ENCODE measurements around the gene ANXA4. TPM values are rescaled to one million over a fixed set of nuclear protein-coding genes. Genes with fewer than 3 reads are reported as not detected.

The ANXA4 gene
- total RNA-seq (10 to 100 TPM; 22.3 to 24.2 TPM), polyA plus RNA-seq (10 to 100 TPM; 27.5 to 30.8 TPM)

DNA sequence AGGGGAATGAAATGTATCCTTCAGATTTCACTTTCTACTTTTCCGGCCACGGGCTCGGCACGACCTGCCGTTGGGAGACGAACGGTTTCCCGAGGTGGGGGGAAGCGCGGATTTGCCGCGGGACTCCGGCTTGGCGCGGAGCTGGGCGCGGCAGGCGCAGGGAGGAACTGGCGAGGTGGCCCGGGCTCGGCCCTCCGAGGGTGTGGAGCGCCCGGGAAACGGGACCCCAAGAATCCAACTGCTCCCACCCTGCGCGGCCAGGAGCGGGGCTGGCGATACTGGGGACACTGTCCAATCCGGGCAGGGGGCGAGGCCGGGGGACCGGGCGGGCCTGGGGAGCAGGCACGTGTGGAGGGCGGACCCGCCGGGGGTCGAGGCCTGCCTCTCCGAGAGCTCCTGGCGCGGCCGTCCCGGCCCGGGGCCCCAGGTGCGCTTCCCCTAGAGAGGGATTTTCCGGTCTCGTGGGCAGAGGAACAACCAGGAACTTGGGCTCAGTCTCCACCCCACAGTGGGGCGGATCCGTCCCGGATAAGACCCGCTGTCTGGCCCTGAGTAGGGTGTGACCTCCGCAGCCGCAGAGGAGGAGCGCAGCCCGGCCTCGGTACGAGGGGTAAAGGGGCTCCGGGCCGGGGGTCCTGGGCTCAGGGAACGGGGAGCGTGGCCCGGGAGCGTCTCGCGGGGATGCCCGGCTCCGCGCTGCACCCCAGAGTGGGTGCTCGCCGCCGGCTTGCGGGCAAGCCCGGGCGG lies at the start of gene ANXA4:
Gene ANXA4 (plus strand): TSS at position 560 of the 747 bp plus-strand sequence. CDS start 39,432 bp downstream, outside the sequence.
- H3K27me3 Mint-ChIP-seq = no peaks in the 10 kb centered on the region
- ChIA-PET CTCF (ENCODE audit: partially characterized antibody) (interaction anchor here (1.3 to 3.8 kb wide), 3 partner anchors 17 to 181 kb away, joined by 4 to 22 read pairs (median 13); no protein-coding TSS in a partner anchor), POLR2A (ENCODE audit: partially characterized antibody) (interaction anchor here (0.6 to 2.2 kb wide), 9 partner anchors 18 to 449 kb away, joined by 3 to 14 read pairs (median 3); partner anchors contain the start of genes C2orf42 and GMCL1)
- H3K4me1 Mint-ChIP-seq = peaks cover 13 to 25% (median 17%) of the 10 kb centered on the region in 4 donors
- H3K36me3 Mint-ChIP-seq = peaks cover 0 to 5% of the 10 kb centered on the region in 2 donors
- Histone ChIP-seq H3K27me3 (ENCODE audit: insufficient read depth, low read length) (no peaks in the 10 kb centered on the region), H3K36me3 (ENCODE audit: insufficient read depth, low read length) (no peaks in the 10 kb centered on the region), H3K4me3 (ENCODE audit: low read length in 2 of 2) (peak within 1 kb of the TSS; percentile 73 to 83), H3K9me3 (ENCODE audit: control insufficient read depth in 1 of 2, low read length in 2 of 2) (no peaks in the 10 kb centered on the region), H3K4me1 (ENCODE audit: insufficient read depth, low read length) (peaks cover 14% of the 10 kb centered on the region), H3K27ac (ENCODE audit: low read depth, low read length) (peak within 1 kb of the TSS; percentile 58)
- H3K9me3 Mint-ChIP-seq = peaks cover 0 to 2% (median 0%) of the 10 kb centered on the region in 8 donors
- intact Hi-C loops (cut with micrococcal nuclease) = loop anchor here (5.0 kb wide), 1 partner anchor 76 kb away; no protein-coding TSS in a partner anchor
- peak within 1 kb of the TSS; percentile 88 to 99 (median 96) for H3K4me3 Mint-ChIP-seq
- H3K27ac Mint-ChIP-seq = peak within 1 kb of the TSS; percentile 62 to 95 (median 93)
- DNase-seq = peak; percentile 38 to 78 (median 52)

- H3K27ac ChIP-seq (ENCODE audit: low read depth, low read length) = peak overlapping the region; percentile 68
- H3K27me3 ChIP-seq (ENCODE audit: insufficient read depth, low read length) = no peaks in the 10 kb centered on the region
- no peaks in the 10 kb centered on the region for H3K27me3 Mint-ChIP-seq
- peaks cover 67 to 96% (median 81%) of the 10 kb centered on the region in 4 donors for H3K4me1 Mint-ChIP-seq
- DNase-seq = no peak
- H3K9me3 ChIP-seq (ENCODE audit: control insufficient read depth in 1 of 2, low read length in 2 of 2) = no peaks in the 10 kb centered on the region
- H3K4me1 ChIP-seq (ENCODE audit: insufficient read depth, low read length) = peaks cover 88% of the 10 kb centered on the region
- intact Hi-C loops (cut with micrococcal nuclease) = no loop called here
- H3K9me3 Mint-ChIP-seq = no peaks in the 10 kb centered on the region
- no peaks in the 10 kb centered on the region for H3K36me3 Mint-ChIP-seq
- peak overlapping the region; percentile 91 to 98 (median 97) for H3K27ac Mint-ChIP-seq
- no peaks in the 10 kb centered on the region for H3K36me3 ChIP-seq (ENCODE audit: insufficient read depth, low read length)
- POLR2A ChIA-PET (ENCODE audit: partially characterized antibody) = interaction anchor here (0.8 to 8.6 kb wide), 8 partner anchors 8 to 432 kb away, joined by 3 to 217 read pairs (median 4); partner anchors contain the start of gene AAK1
- CTCF ChIA-PET (ENCODE audit: partially characterized antibody) = interaction anchor here (1.1 to 3.0 kb wide), 5 partner anchors 9 to 127 kb away, joined by 3 to 11 read pairs (median 4); no protein-coding TSS in a partner anchor
- no peak overlapping the region for H3K4me3 ChIP-seq (ENCODE audit: low read length in 2 of 2)
- peak overlapping the region in 5 of 8 donors; percentile 43 to 87 (median 80) for H3K4me3 Mint-ChIP-seq
Observed at GRCh38 chr2:69692424-69692823, 49.5 kb upstream of the ANXA4 start.

GRCh38 chr2:69693059-69693774 lies 48.7 kb upstream of the ANXA4 start:
- H3K4me1 ChIP-seq (ENCODE audit: insufficient read depth, low read length) = peaks cover 95% of the 10 kb centered on the region
- Mint-ChIP-seq H3K4me1 (peaks cover 70 to 96% (median 81%) of the 10 kb centered on the region in 4 donors), H3K27me3 (no peaks in the 10 kb centered on the region), H3K4me3 (peak overlapping the region; percentile 1 to 87 (median 80)), H3K36me3 (no peaks in the 10 kb centered on the region), H3K9me3 (no peaks in the 10 kb centered on the region), H3K27ac (peak overlapping the region; percentile 91 to 98 (median 97))
- H3K36me3 ChIP-seq (ENCODE audit: insufficient read depth, low read length) = no peaks in the 10 kb centered on the region
- ChIA-PET CTCF (ENCODE audit: partially characterized antibody) (interaction anchor here (0.6 to 3.0 kb wide), 6 partner anchors 9 to 128 kb away, joined by 3 to 14 read pairs (median 6); no protein-coding TSS in a partner anchor), POLR2A (ENCODE audit: partially characterized antibody) (interaction anchor here (0.6 to 8.6 kb wide), 14 partner anchors 9 to 431 kb away, joined by 3 to 217 read pairs (median 4); partner anchors contain the start of gene AAK1)
- no peaks in the 10 kb centered on the region for H3K9me3 ChIP-seq (ENCODE audit: control insufficient read depth in 1 of 2, low read length in 2 of 2)
- peak; percentile 55 to 77 (median 69) for DNase-seq
- H3K4me3 ChIP-seq (ENCODE audit: low read length in 2 of 2) = peak overlapping the region in 1 of 2 donors; percentile 43
- peak overlapping the region; percentile 68 for H3K27ac ChIP-seq (ENCODE audit: low read depth, low read length)
- no peaks in the 10 kb centered on the region for H3K27me3 ChIP-seq (ENCODE audit: insufficient read depth, low read length)
- intact Hi-C loops (cut with micrococcal nuclease) = loop anchor here (1.0 kb wide), 2 partner anchors 10 to 45 kb away; no protein-coding TSS in a partner anchor

DNA sequence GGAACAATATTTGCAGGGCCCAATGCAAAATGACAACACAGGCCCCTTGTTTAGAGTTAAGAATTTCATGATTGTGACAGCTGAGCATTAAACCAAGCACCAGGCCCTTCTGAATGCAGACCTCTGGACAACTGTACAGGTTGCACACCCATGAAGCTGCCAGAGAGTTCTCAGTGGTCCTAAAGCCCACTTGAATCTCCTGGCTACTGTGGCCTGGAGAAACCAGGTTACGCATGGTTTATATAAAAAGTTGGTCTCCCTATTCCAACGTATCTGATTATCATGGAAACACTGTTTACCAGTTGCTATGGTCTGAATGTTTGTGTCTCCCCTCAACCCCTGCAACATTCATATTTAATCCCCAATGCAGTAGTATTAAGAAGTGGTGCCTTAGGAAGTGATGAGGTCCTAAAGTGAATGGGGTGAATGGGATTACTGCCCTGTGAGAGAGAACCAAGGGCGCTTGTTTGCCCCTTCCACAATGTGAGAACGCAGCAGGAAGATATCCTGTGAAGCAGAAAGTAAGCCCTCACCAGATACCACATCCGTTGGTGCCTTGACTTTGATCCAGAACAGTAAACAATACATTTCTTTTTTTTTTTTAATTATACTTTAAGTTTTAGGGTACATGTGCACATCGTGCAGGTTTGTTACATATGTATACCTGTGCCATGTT lies 48.0 kb upstream of the ANXA4 start:
- H3K4me3 Mint-ChIP-seq = peak overlapping the region; percentile 74 to 87 (median 80)

GRCh38 chr2:69694894-69695849 lies 46.8 kb upstream of the ANXA4 start:
- no peak overlapping the region for H3K27ac ChIP-seq (ENCODE audit: low read depth, low read length)
- H3K4me3 ChIP-seq (ENCODE audit: low read length in 2 of 2) = no peak overlapping the region
- ChIA-PET CTCF (ENCODE audit: partially characterized antibody) (interaction anchor here (0.9 to 3.4 kb wide), 5 partner anchors 20 to 130 kb away, joined by 3 to 11 read pairs (median 9); no protein-coding TSS in a partner anchor), POLR2A (ENCODE audit: partially characterized antibody) (interaction anchor here (1.1 to 8.6 kb wide), 4 partner anchors 11 to 52 kb away, joined by 4 to 217 read pairs (median 30); partner anchors contain the start of gene AAK1)
- DNase-seq = no peak
- peaks cover 70 to 95% (median 80%) of the 10 kb centered on the region in 4 donors for H3K4me1 Mint-ChIP-seq
- no peaks in the 10 kb centered on the region for H3K27me3 Mint-ChIP-seq
- no peaks in the 10 kb centered on the region for H3K9me3 ChIP-seq (ENCODE audit: control insufficient read depth in 1 of 2, low read length in 2 of 2)
- no peaks in the 10 kb centered on the region for H3K36me3 Mint-ChIP-seq
- H3K9me3 Mint-ChIP-seq = no peaks in the 10 kb centered on the region
- H3K4me1 ChIP-seq (ENCODE audit: insufficient read depth, low read length) = peaks cover 88% of the 10 kb centered on the region
- H3K36me3 ChIP-seq (ENCODE audit: insufficient read depth, low read length) = no peaks in the 10 kb centered on the region
- peak overlapping the region in 6 of 8 donors; percentile 5 to 75 (median 61) for H3K4me3 Mint-ChIP-seq
- intact Hi-C loops (cut with micrococcal nuclease) = loop anchor here (1.0 kb wide), 1 partner anchor 51 kb away; no protein-coding TSS in a partner anchor
- peak overlapping the region; percentile 47 to 97 (median 77) for H3K27ac Mint-ChIP-seq
- H3K27me3 ChIP-seq (ENCODE audit: insufficient read depth, low read length) = no peaks in the 10 kb centered on the region

More for the DNA sequence above, 48.0 kb upstream of the ANXA4 start:
- Histone ChIP-seq H3K4me3 (ENCODE audit: low read length in 2 of 2) (peak overlapping the region in 1 of 2 donors; percentile 43), H3K9me3 (ENCODE audit: control insufficient read depth in 1 of 2, low read length in 2 of 2) (no peaks in the 10 kb centered on the region), H3K27me3 (ENCODE audit: insufficient read depth, low read length) (no peaks in the 10 kb centered on the region), H3K4me1 (ENCODE audit: insufficient read depth, low read length) (peaks cover 93% of the 10 kb centered on the region), H3K36me3 (ENCODE audit: insufficient read depth, low read length) (no peaks in the 10 kb centered on the region), H3K27ac (ENCODE audit: low read depth, low read length) (peak overlapping the region; percentile 68)
- ChIA-PET CTCF (ENCODE audit: partially characterized antibody) (interaction anchor here (0.6 to 3.0 kb wide), 7 partner anchors 10 to 128 kb away, joined by 3 to 14 read pairs (median 7); no protein-coding TSS in a partner anchor), POLR2A (ENCODE audit: partially characterized antibody) (interaction anchor here (0.6 to 8.6 kb wide), 12 partner anchors 10 to 430 kb away, joined by 3 to 217 read pairs (median 4); partner anchors contain the start of gene AAK1)
- peak; percentile 80 to 85 (median 81) for DNase-seq
- Mint-ChIP-seq H3K27me3 (no peaks in the 10 kb centered on the region), H3K36me3 (no peaks in the 10 kb centered on the region), H3K9me3 (no peaks in the 10 kb centered on the region), H3K27ac (peak overlapping the region; percentile 91 to 98 (median 97)), H3K4me1 (peaks cover 70 to 94% (median 82%) of the 10 kb centered on the region in 4 donors)
- intact Hi-C loops (cut with micrococcal nuclease) = loop anchor here (1.0 kb wide), 3 partner anchors 11 to 50 kb away; no protein-coding TSS in a partner anchor

Measured in CD4-positive, alpha-beta memory T cell (primary cell).